Tibial nerve (tissue), 4 donors: Measurements from ENCODE around the gene HPS5. TPM values are rescaled to one million over a fixed set of nuclear protein-coding genes. Genes with fewer than 3 reads are reported as not detected.

Experiments
- DNase-seq, 2 donors: peaks; one replicate each; pipeline ENCODE4 v3.0.0-alpha.2; 2019; ENCODE audit warnings: low spot score in 2 of 2
- H3K27ac ChIP-seq, 4 donors: fragments of 200-600 bp; sonication (generic) in 3 of 4; one replicate each; pipeline ENCODE4 v1.5.1; 2017 to 2019; ENCODE audit warnings: mild to moderate bottlenecking in 1 of 4
- H3K27me3 ChIP-seq, 2 donors: fragments of 200-600 bp; sonication (generic) in 1 of 2; one replicate each; pipeline versions ENCODE4 v1.5.1 to v1.6.0; 2017 to 2019
- H3K36me3 ChIP-seq, 3 donors: fragments of 200-600 bp; sonication (generic); one replicate each; pipeline ENCODE4 v1.5.1; 2018 to 2019
- H3K4me1 ChIP-seq, 4 donors: fragments of 200-600 bp; sonication (generic) in 3 of 4; one replicate each; pipeline ENCODE4 v1.5.1; 2017 to 2019
- H3K4me3 ChIP-seq, 4 donors: fragments of 200-600 bp; sonication (generic) in 3 of 4; one replicate each; pipeline ENCODE4 v1.5.1; 2017 to 2019; ENCODE audit warnings: mild to moderate bottlenecking in 1 of 4, moderate library complexity in 1 of 4
- H3K9me3 ChIP-seq, 4 donors: fragments of 200-600 bp; sonication (generic) in 3 of 4; one replicate each; pipeline ENCODE4 v1.5.1; 2017 to 2019
- CTCF ChIP-seq, 5 experiments: fragments of 200-600 bp in 3 of 5; fragments of 450-650 bp in 2 of 5; sonication (generic) in 3 of 5; IDR thresholded peaks; one replicate each; pipeline ENCODE4 v1.5.1; 2016 to 2019; ENCODE audit warnings: antibody characterized with exemption in 5 of 5, mild to moderate bottlenecking in 3 of 5, moderate library complexity in 2 of 5
- EP300 ChIP-seq, 2 donors: sonication (generic); formaldehyde crosslinking; IDR thresholded peaks; one replicate each; pipeline ENCODE4 v1.6.1; 2017; ENCODE audit warnings: antibody characterized with exemption in 2 of 2, mild to moderate bottlenecking in 1 of 2
- POLR2A ChIP-seq, 2 donors: fragments of 450-650 bp; IDR thresholded peaks; one replicate each; pipeline ENCODE4 v1.6.1; 2017; ENCODE audit warnings: antibody characterized with exemption in 2 of 2, mild to moderate bottlenecking in 2 of 2, moderate library complexity in 2 of 2
- WGBS, 2 donors: methylation state at CpG; one replicate each; pipeline ENCODE4 v1.1.5; 2018; 5-methylcytosine and 5-hydroxymethylcytosine counted together
- total RNA-seq, 4 donors: library from RNA; depleted of rRNA; stranded (reverse); fragments of >200 nt; gene quantifications; one replicate each; pipeline ENCODE4 v1.1.0, GENCODE V29; 2016

The HPS5 gene
- total RNA-seq, 4 donors from 2014 or later = 42.6 to 101 (median 65.2) TPM

- no peak for DNase-seq
- Histone ChIP-seq H3K4me3 (no peak overlapping the region), H3K27ac (no peak overlapping the region), H3K36me3 (peaks cover 0 to 98% (median 25%) of the 10 kb centered on the region in 3 donors), H3K4me1 (no peaks in the 10 kb centered on the region), H3K9me3 (no peaks in the 10 kb centered on the region), H3K27me3 (no peaks in the 10 kb centered on the region)
- TF ChIP-seq POLR2A (IDR thresholded peaks at IDR 0.05) (no peak), EP300 (IDR thresholded peaks at IDR 0.05) (no peak), CTCF (IDR thresholded peaks at IDR 0.05) (no peak)
- WGBS, 2 donors = 90 to 93% methylated on average over 4 of the region's 4 CpGs
Observed at GRCh38 chr11:18358646-18359045, 36.7 kb upstream of the HPS5 start.

GRCh38 chr11:18352581-18352980, 30.6 kb upstream of the HPS5 start:
- Histone ChIP-seq H3K4me3 (no peak overlapping the region), H3K27me3 (no peaks in the 10 kb centered on the region), H3K27ac (no peak overlapping the region), H3K4me1 (no peaks in the 10 kb centered on the region), H3K36me3 (peaks cover 0 to 82% (median 0%) of the 10 kb centered on the region in 3 donors), H3K9me3 (no peaks in the 10 kb centered on the region)
- DNase-seq = no peak
- no peak for TF ChIP-seq CTCF (IDR thresholded peaks at IDR 0.05)
- no peak for TF ChIP-seq EP300 (IDR thresholded peaks at IDR 0.05)
- no peak for TF ChIP-seq POLR2A (IDR thresholded peaks at IDR 0.05)
- WGBS, 2 donors = 67 to 68% methylated on average over 3 of the region's 3 CpGs

- no peak for DNase-seq
- Histone ChIP-seq H3K4me1 (no peaks in the 10 kb centered on the region), H3K27ac (no peak overlapping the region), H3K27me3 (no peaks in the 10 kb centered on the region), H3K9me3 (no peaks in the 10 kb centered on the region), H3K36me3 (peaks cover 0 to 79% (median 9%) of the 10 kb centered on the region in 3 donors), H3K4me3 (no peak overlapping the region)
- 75 to 79% methylated on average over 5 of the region's 5 CpGs for WGBS, 2 donors
- no peak for TF ChIP-seq EP300 (IDR thresholded peaks at IDR 0.05)
- TF ChIP-seq POLR2A (IDR thresholded peaks at IDR 0.05) = no peak
- no peak for TF ChIP-seq CTCF (IDR thresholded peaks at IDR 0.05)
Observed at GRCh38 chr11:18347471-18348125, 25.7 kb upstream of the HPS5 start.

- H3K36me3 ChIP-seq = peaks cover 0 to 78% (median 9%) of the 10 kb centered on the region in 3 donors
- TF ChIP-seq POLR2A (IDR thresholded peaks at IDR 0.05) (no peak), EP300 (IDR thresholded peaks at IDR 0.05) (no peak), CTCF (IDR thresholded peaks at IDR 0.05) (no peak)
- peaks cover 0 to 10% (median 0%) of the 10 kb centered on the region in 4 donors for H3K4me1 ChIP-seq
- H3K27ac ChIP-seq = no peak overlapping the region
- 95 to 96% methylated on average over 3 of the region's 3 CpGs for WGBS, 2 donors
- DNase-seq = no peak
- H3K9me3 ChIP-seq = no peaks in the 10 kb centered on the region
- no peak overlapping the region for H3K4me3 ChIP-seq
- no peaks in the 10 kb centered on the region for H3K27me3 ChIP-seq
Observed at GRCh38 chr11:18332891-18333290, 11.0 kb upstream of the HPS5 start.

- TF ChIP-seq POLR2A (IDR thresholded peaks at IDR 0.05) = no peak
- no peak for TF ChIP-seq EP300 (IDR thresholded peaks at IDR 0.05)
- TF ChIP-seq CTCF (IDR thresholded peaks at IDR 0.05) = no peak
- no peak overlapping the region for H3K4me3 ChIP-seq
- H3K27ac ChIP-seq = no peak overlapping the region
- no peaks in the 10 kb centered on the region for H3K27me3 ChIP-seq
- 79 to 80% methylated on average over 1 of the region's 1 CpG for WGBS, 2 donors
- no peak for DNase-seq
- peaks cover 0 to 78% (median 9%) of the 10 kb centered on the region in 3 donors for H3K36me3 ChIP-seq
- no peaks in the 10 kb centered on the region for H3K9me3 ChIP-seq
- peaks cover 0 to 10% (median 0%) of the 10 kb centered on the region in 4 donors for H3K4me1 ChIP-seq
Observed at GRCh38 chr11:18332302-18332701, 10.4 kb upstream of the HPS5 start.
